HG02885 (cell line): Measurements from ENCODE around the gene SCN4B.
"Not testable (repeated sequence)": the region's sequence is repeated elsewhere in the genome, so short reads cannot be mapped to it uniquely, and the experiment has no call there.

Experiments used
- ATAC-seq: cut with Tn5 transposase; IDR thresholded peaks from one replicate; pipeline ENCODE4 v1.9.1; 2021; ENCODE audit warnings: mild to moderate bottlenecking; ENCODE audit not compliant: unreplicated experiment, poor library complexity

The SCN4B gene

GRCh38 chr11:118152552-118153471 lies at the start of gene SCN4B:
SCN4B (minus strand) TSS chr11:118152823; CDS start chr11:118152673, 150 bp downstream.
- no peak for ATAC-seq

GRCh38 chr11:118201966-118202365 lies 49.3 kb upstream of the SCN4B start:
- no peak for ATAC-seq

- ATAC-seq: no peak
Measured at GRCh38 chr11:118200901-118201680, 48.5 kb upstream of the SCN4B start.

GRCh38 chr11:118200497-118200896 lies 47.9 kb upstream of the SCN4B start:
- no peak for ATAC-seq

GRCh38 chr11:118199135-118199534 lies 46.5 kb upstream of the SCN4B start:
- no peak for ATAC-seq

GRCh38 chr11:118198370-118198769 lies 45.7 kb upstream of the SCN4B start:
- ATAC-seq: no peak

- ATAC-seq: no peak
Measured at GRCh38 chr11:118194835-118195627, 42.4 kb upstream of the SCN4B start.

GRCh38 chr11:118193910-118194566 lies 41.4 kb upstream of the SCN4B start:
- no peak for ATAC-seq

GRCh38 chr11:118192817-118193216 lies 40.2 kb upstream of the SCN4B start:
- ATAC-seq: not testable (repeated sequence)

- ATAC-seq: not testable (repeated sequence)
Measured at GRCh38 chr11:118190942-118191506, 38.4 kb upstream of the SCN4B start.

- no peak for ATAC-seq
Measured at GRCh38 chr11:118186346-118187107, 33.9 kb upstream of the SCN4B start.

GRCh38 chr11:118184784-118185579 lies 32.4 kb upstream of the SCN4B start:
- ATAC-seq: no peak

- not testable (repeated sequence) for ATAC-seq
Measured at GRCh38 chr11:118183691-118184090, 31.1 kb upstream of the SCN4B start.

- no peak for ATAC-seq
Measured at GRCh38 chr11:118180300-118180703, 27.7 kb upstream of the SCN4B start.

GRCh38 chr11:118176778-118177134 lies 24.1 kb upstream of the SCN4B start:
- no peak for ATAC-seq

GRCh38 chr11:118175993-118176777 lies 23.6 kb upstream of the SCN4B start, which contains the start of gene SCN2B:
SCN2B (minus strand) TSS chr11:118176639; CDS start chr11:118176431, 208 bp downstream.
- no peak for ATAC-seq
